Smooth muscle cell (in vitro differentiated cells): Measurements from ENCODE around the gene NFKBIL1. TPM values are rescaled to one million over a fixed set of nuclear protein-coding genes. Genes with fewer than 3 reads are reported as not detected.

Experiments used
- DNase-seq: peaks from one replicate; lab custom pipeline; 2025; ENCODE audit not compliant: unreplicated experiment; lab: John Stamatoyannopoulos, UW
- H2AFZ ChIP-seq: fragments of 200-600 bp; sonication (generic); 2 replicates; pipeline ENCODE4 v1.6.0; 2016; ENCODE audit warnings: antibody characterized with exemption, low read depth, mild to moderate bottlenecking
- H3F3A ChIP-seq: fragments of 200-600 bp; sonication (generic); 2 replicates; pipeline ENCODE4 v1.6.0; 2017; ENCODE audit warnings: antibody characterized with exemption, low read depth
- H3K27ac ChIP-seq: fragments of 200-600 bp; sonication (generic); 2 replicates; pipeline ENCODE4 v1.5.1; 2016; ENCODE audit warnings: low read depth, mild to moderate bottlenecking
- H3K27me3 ChIP-seq: fragments of 200-600 bp; sonication (generic); 2 replicates; pipeline ENCODE4 v1.6.1; 2016; ENCODE audit warnings: low read depth, mild to moderate bottlenecking
- H3K36me3 ChIP-seq: fragments of 200-600 bp; sonication (generic); 2 replicates; pipeline ENCODE4 v1.5.1; 2016; ENCODE audit warnings: low read depth
- H3K4me1 ChIP-seq: fragments of 200-600 bp; sonication (generic); 2 replicates; pipeline ENCODE4 v1.5.1; 2016; ENCODE audit warnings: low read depth
- H3K4me2 ChIP-seq: fragments of 200-600 bp; sonication (generic); 2 replicates; pipeline ENCODE4 v1.6.0; 2016; ENCODE audit warnings: mild to moderate bottlenecking
- H3K4me3 ChIP-seq: fragments of 200-600 bp; sonication (generic); 2 replicates; pipeline ENCODE4 v1.5.1; 2016; ENCODE audit warnings: mild to moderate bottlenecking
- H3K79me2 ChIP-seq: fragments of 200-600 bp; sonication (generic); 2 replicates; pipeline ENCODE4 v1.6.0; 2016; ENCODE audit warnings: low read depth, mild to moderate bottlenecking
- H3K9ac ChIP-seq: fragments of 200-600 bp; sonication (generic); 2 replicates; pipeline ENCODE4 v1.6.0; 2016; ENCODE audit warnings: low read depth
- H3K9me3 ChIP-seq: fragments of 200-600 bp; sonication (generic); replicated peaks from 2 replicates; pipeline ENCODE4 v1.5.1; 2016; ENCODE audit warnings: low read depth
- H4K20me1 ChIP-seq: fragments of 200-600 bp; sonication (generic); 2 replicates; pipeline ENCODE4 v1.6.0; 2016; ENCODE audit warnings: low read depth
- WGBS: methylation state at CpG from one replicate; pipeline ENCODE4 v1.1.7; 2016; ENCODE audit warnings: low lambda C conversion rate; 5-methylcytosine and 5-hydroxymethylcytosine counted together
- polyA plus RNA-seq: library from polyadenylated mRNA; unstranded; fragments of >200 nt; fragmentation: Nextera tagmentation; extraction: Ambion mirVana; gene quantifications from 2 replicates; pipeline ENCODE4 v1.2.1, GENCODE V29; 2016
- total RNA-seq: library from RNA; depleted of rRNA; stranded (reverse); fragments of >200 nt; gene quantifications from 2 replicates; pipeline ENCODE4 v1.2.3, GENCODE V29; 2014
- TF ChIP-seq, protein P1 (sequence below): fragments of 200-600 bp; sonication (generic); IDR thresholded peaks from 2 replicates; pipeline ENCODE4 v1.5.1; 2017; ENCODE audit warnings: borderline replicate concordance, mild to moderate bottlenecking, antibody characterized with exemption; ENCODE audit not compliant: insufficient read depth, poor library complexity, severe bottlenecking

Gene NFKBIL1
- total and polyA plus RNA-seq, 2 experiments from 2014 or later = 8.1 to 23.5 TPM

DNA sequence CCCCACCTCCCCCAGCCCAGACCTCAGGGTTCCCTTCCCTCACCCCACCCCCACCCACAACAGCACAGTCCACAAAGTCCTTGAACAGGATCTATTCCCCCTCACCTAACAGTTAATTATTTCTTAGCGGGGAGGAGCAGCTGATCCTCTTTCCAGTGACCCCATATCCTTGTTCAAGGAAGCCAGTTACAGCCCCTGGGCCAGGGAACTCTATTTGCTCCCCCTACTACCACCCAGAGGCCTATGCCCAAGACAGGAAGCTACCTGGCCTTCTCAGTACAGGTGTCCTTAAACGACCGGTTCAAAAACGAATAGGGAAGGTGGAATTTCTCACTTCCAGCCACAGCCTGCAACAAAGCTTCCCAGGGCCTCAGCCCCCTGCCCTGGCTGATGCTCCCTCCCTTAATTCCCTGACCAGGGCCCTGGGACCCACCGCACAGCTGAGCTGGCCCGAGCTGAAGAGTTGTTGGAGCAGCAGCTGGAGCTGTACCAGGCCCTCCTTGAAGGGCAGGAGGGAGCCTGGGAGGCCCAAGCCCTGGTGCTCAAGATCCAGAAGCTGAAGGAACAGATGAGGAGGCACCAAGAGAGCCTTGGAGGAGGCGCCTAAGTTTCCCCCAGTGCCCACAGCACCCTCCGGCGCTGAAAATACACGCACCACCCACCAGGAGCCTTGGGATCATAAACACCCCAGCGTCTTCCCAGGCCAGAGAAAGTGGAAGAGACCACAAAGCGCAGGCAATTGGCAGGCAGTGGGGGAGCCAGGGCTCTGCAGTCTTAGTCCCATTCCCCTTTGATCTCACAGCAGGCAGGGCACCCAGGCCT is 17.9 kb upstream of the NFKBIL1 start:
- H3K27me3 ChIP-seq = no peaks in the 10 kb centered on the region
- TF ChIP-seq, protein P1, sequence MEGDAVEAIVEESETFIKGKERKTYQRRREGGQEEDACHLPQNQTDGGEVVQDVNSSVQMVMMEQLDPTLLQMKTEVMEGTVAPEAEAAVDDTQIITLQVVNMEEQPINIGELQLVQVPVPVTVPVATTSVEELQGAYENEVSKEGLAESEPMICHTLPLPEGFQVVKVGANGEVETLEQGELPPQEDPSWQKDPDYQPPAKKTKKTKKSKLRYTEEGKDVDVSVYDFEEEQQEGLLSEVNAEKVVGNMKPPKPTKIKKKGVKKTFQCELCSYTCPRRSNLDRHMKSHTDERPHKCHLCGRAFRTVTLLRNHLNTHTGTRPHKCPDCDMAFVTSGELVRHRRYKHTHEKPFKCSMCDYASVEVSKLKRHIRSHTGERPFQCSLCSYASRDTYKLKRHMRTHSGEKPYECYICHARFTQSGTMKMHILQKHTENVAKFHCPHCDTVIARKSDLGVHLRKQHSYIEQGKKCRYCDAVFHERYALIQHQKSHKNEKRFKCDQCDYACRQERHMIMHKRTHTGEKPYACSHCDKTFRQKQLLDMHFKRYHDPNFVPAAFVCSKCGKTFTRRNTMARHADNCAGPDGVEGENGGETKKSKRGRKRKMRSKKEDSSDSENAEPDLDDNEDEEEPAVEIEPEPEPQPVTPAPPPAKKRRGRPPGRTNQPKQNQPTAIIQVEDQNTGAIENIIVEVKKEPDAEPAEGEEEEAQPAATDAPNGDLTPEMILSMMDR = no peak
- 65% methylated on average over 12 of the region's 12 CpGs for WGBS
- no peaks in the 10 kb centered on the region for H3K4me1 ChIP-seq
- no peak overlapping the region for H2AFZ ChIP-seq
- H3K27ac ChIP-seq = no peak overlapping the region
- H3K79me2 ChIP-seq = no peaks in the 10 kb centered on the region
- H3K9me3 ChIP-seq = no peaks in the 10 kb centered on the region
- H3K9ac ChIP-seq = no peak overlapping the region
- H4K20me1 ChIP-seq = peaks cover 53% of the 10 kb centered on the region
- peaks cover 29% of the 10 kb centered on the region for H3F3A ChIP-seq
- no peak for DNase-seq
- H3K4me2 ChIP-seq = no peak overlapping the region
- H3K4me3 ChIP-seq = no peak overlapping the region
- peaks cover 15% of the 10 kb centered on the region for H3K36me3 ChIP-seq

DNA sequence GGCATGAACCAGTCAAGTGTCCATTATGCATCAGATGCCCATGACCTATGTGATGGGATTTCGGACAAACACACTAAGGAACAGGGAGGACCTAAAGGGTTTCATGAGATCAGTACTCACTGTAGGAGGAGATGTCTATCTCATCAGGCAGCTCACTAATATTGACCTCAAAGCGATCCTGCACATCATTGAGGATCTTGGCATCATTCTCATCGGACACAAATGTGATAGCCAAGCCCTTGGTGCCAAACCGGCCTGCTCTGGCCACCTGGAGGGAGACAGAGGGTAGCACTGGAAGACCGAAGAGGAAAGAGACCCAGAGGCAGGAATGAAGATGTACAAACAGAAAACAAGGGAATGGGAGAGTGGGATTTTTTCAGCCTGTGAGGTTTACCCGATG is 16.7 kb upstream of the NFKBIL1 start:
- no peaks in the 10 kb centered on the region for H3K4me1 ChIP-seq
- H3F3A ChIP-seq = peaks cover 32% of the 10 kb centered on the region
- H3K27ac ChIP-seq = no peak overlapping the region
- H3K36me3 ChIP-seq = peaks cover 20% of the 10 kb centered on the region
- no peaks in the 10 kb centered on the region for H3K27me3 ChIP-seq
- H3K79me2 ChIP-seq = peaks cover 4% of the 10 kb centered on the region
- no peak for DNase-seq
- H4K20me1 ChIP-seq = peaks cover 64% of the 10 kb centered on the region
- H3K4me3 ChIP-seq = no peak overlapping the region
- H2AFZ ChIP-seq = no peak overlapping the region
- H3K4me2 ChIP-seq = no peak overlapping the region
- WGBS = 77% methylated on average over 6 of the region's 6 CpGs
- H3K9me3 ChIP-seq = no peaks in the 10 kb centered on the region
- no peak overlapping the region for H3K9ac ChIP-seq
- TF ChIP-seq, protein P1 = no peak

DNA sequence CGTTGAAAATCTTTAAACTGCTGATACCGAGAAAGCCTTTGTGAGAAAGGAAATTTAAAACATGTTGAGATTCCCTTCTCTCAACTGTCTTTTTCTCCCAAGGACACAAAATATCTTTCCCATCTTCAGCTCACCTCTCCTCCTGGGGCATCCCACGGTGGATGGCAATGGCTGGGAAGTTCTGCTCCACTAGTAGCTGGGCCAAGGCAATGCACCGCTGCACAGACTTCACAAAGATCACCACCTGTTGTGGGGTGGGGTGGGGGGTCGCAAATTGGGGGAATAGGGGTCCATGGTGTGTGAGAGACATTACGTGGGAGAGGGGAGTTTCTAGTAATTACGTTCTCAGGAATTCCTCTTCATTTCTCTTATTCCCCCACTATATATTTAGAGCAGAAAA is 16.2 kb upstream of the NFKBIL1 start:
- H3K9ac ChIP-seq = no peak overlapping the region
- no peaks in the 10 kb centered on the region for H3K9me3 ChIP-seq
- H3K36me3 ChIP-seq = peaks cover 25% of the 10 kb centered on the region
- peaks cover 69% of the 10 kb centered on the region for H4K20me1 ChIP-seq
- H3K4me2 ChIP-seq = no peak overlapping the region
- no peak overlapping the region for H3K4me3 ChIP-seq
- DNase-seq = no peak
- H3K4me1 ChIP-seq = no peaks in the 10 kb centered on the region
- no peaks in the 10 kb centered on the region for H3K27me3 ChIP-seq
- H3F3A ChIP-seq = peaks cover 32% of the 10 kb centered on the region
- TF ChIP-seq, protein P1 = no peak
- no peak overlapping the region for H3K27ac ChIP-seq
- H2AFZ ChIP-seq = no peak overlapping the region
- 98% methylated on average over 7 of the region's 7 CpGs for WGBS
- H3K79me2 ChIP-seq = peaks cover 9% of the 10 kb centered on the region
